Measurements from ENCODE around the gene SLC44A4.
A peak's percentile ranks its signal among the peaks of the same experiment; 100 is the strongest.
"Not testable (repeated sequence)": the region's sequence is repeated elsewhere in the genome, so short reads cannot be mapped to it uniquely, and the experiment has no call there.

SLC44A4 gene

GRCh38 chr6:31829633-31830283, 49.0 kb downstream of the SLC44A4 start:
- no peak for DNase-seq (ENCODE audit: low read depth in 2 of 2)

- DNase-seq (ENCODE audit: low read depth in 2 of 2): peak; percentile 74 to 79
Measured at GRCh38 chr6:31827286-31828079, 51.3 kb downstream of the SLC44A4 start, which contains the start of gene HSPA1B. Gene HSPA1B, plus strand, starts transcription at chr6:31827738. Its CDS starts 213 bp downstream, at chr6:31827951.

DNA sequence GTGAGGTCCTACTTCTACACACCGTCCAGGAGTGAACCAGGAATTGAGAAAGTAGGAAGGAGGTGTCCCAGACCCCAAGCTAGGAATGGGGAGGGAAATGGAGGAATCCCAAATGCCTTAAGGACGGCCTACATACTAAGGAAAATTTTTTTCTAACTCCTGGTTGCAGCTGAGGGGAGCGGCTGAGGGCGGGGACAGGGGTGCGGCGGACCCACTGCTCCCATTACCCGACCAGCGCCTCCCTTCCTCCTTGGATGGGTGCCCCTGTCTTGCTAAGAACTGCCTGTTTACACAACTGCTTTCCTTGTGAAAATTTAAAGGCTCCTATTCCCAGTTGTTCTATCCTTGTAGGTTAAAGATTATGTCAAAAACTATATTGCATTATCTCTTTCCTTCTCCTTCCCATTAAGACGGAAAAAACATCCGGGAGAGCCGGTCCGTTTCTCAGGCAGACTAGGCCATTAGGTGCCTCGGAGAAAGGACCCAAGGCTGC, 52.0 kb downstream of the SLC44A4 start:
- DNase-seq (ENCODE audit: low read depth in 2 of 2): no peak

DNA sequence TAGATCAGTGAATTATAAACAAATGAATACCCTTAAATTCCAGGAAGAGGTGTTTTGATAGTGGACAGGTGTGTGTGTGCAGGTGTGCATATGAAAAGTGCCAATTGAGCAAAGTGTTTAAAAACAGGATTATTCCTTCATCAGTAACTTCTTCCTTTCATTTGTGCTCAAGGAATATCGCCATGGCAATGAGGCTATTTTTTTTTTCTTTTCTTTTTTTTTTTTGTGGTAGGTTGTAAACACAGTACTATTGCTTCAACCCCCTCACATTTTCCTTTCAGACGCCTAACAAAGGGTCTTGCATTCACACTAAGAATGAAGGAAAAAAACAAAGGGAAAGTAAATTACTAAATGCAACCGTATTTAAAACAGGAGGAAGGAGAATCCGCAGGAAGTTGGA, 53.2 kb downstream of the SLC44A4 start:
- no peak for DNase-seq (ENCODE audit: low read depth in 2 of 2)

- not testable (repeated sequence) for DNase-seq (ENCODE audit: low read depth in 2 of 2)
Measured at GRCh38 chr6:31823592-31824196, 55.1 kb downstream of the SLC44A4 start.

DNA sequence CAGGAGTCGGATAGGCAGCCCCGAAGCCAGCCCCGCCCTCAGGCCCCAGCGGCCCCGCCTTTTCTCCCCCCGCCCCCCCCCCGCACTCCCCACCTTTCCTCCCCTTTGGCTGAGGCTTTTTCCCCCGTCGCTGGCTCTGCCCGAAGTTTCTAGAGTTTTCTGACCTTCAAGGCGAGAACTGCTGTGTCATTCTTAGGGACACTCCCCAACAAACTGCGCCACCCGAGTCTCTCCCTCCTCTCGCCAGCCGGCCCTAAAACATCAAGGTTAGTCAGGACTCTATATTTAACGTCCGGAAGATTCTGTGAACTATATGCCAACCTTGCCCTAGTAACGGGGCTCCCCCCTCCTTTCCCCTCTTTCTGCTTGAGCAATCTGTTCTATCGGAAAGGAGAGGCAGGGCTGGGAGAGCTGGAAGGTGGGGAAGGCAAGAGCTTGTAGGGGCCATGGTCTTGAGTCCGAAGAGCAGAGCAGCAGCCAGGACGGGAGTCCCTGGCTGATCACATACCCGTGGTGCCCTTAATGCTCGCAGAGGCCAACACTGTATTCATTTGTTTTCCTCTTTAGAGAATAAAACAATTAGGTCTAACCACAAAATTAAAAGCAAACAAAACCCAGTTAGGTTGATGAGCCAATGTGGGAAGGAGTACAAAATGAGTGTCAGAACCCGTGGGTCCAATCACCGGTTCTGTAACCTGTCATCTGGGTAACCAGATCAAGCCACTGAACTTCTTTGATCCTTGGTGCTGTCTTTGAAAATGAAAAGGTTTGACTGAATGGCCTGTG, 56.6 kb downstream of the SLC44A4 start:
- DNase-seq (ENCODE audit: low read depth in 2 of 2): peak in 1 of 2 donors; percentile 53

DNA sequence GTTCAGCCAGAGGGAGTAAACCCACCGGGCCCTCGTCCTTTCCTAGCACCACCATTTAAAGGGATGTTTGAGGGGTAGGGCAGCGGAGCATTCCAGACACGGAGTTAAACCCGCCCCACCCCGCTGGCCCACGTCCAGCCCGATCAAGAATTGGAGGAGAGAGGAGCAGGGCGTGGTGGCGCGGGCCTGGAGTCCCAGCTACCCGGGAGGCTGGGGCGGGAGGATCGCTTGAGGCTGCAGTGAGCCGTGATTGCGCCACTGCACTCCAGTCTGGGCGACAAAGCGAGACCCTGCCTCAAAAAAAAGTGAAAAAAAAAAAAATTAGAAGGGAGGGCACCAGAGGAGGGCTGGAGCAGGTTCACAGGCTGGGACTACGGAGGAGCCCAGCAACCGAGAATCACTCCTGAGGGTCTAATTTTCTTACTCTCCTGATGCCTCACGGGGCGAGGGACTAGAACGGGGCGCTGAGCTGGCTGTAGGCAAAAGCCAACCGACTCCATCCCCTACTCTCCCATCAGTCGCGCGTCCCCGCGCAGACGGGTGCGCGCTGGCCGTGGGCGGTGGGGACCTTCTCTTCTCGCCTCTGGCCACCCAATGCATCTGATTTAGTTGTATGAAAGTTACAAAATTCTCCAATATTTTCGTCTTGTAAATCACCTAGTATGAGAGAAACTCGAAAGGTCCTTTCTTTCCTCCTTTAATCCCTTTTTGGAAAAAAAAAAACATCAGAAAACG, 57.3 kb downstream of the SLC44A4 start:
- DNase-seq (ENCODE audit: low read depth in 2 of 2): peak; percentile 44 to 70

DNA sequence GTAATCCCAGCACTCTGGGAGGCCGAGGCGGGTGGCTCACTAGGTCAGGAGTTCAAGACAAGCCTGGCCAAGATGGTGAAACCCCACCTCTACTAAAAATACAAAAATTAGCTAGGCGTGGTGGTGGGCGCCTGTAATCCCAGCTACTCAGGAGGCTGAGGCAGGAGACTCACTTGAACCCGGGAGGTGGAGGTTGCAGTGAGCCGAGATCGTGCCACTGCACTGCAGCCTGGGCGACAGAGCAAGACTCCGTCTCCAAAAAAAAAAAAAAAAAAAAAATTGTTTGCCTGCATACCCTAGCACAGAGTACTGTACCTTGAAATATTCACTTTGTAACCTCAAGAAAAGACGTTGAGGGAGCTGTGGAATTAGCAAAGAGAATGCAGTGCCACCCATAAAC, 58.4 kb downstream of the SLC44A4 start:
- DNase-seq (ENCODE audit: low read depth in 2 of 2): not testable (repeated sequence)

- no peak for DNase-seq (ENCODE audit: low read depth in 2 of 2)
Measured at GRCh38 chr6:31819871-31820299, 58.9 kb downstream of the SLC44A4 start.

DNA sequence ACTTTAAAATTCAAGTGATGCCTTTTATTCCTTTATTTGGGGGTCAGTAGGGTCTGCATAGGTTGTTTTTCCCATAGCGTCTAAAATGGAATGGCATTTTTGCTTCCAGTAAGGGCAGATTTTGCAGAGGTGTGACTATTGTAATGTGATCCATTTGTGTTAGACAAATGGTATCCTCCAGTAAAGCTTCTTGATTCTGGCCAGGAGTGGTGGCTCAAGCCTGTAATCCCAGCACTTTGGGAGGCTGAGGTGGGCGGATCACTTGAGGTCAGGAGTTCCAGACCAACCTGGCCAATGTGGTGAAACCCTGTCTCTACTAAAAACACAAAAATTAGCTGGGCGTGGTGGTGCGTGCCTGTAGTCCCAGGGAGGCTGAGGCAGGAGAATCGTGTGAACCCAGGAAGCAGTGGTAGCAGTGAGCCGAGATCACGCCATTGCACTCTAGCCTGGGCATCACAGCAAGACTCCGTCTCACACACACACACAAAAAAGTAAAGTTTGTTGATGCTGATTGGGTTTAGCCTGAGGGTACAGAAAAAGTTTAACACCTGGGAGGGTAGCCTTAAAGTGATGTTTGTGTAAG, 60.8 kb downstream of the SLC44A4 start:
- DNase-seq (ENCODE audit: low read depth in 2 of 2): not testable (repeated sequence)

- DNase-seq (ENCODE audit: low read depth in 2 of 2): not testable (repeated sequence)
Measured at GRCh38 chr6:31817133-31817928, 61.5 kb downstream of the SLC44A4 start.

- peak; percentile 40 to 48 for DNase-seq (ENCODE audit: low read depth in 2 of 2)
Measured at GRCh38 chr6:31815025-31815838, 63.6 kb downstream of the SLC44A4 start, which contains the start of the genes HSPA1A and HSPA1L. Gene HSPA1A, plus strand, starts transcription at chr6:31815543. Its CDS starts 214 bp downstream, at chr6:31815757. Gene HSPA1L, minus strand, starts transcription at chr6:31815283. Its CDS starts 3,311 bp downstream, at chr6:31811972.

DNA sequence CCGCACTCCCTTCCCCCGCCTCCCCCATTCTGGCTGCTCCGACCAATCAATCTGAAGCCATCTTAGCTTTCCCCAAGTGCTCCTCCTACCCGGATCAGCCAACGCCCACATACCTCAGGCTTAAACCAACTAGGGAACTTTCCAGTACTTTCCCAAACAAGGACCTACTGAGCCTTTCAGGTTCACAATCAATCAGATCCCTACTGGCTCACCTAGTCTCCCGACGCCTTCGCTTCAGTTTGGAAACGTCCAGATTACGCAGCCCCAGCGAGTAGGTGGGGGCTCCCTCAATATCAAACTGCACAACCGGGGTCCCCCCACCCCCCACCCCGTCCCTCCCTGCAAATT, 64.1 kb downstream of the SLC44A4 start:
- peak; percentile 46 to 57 for DNase-seq (ENCODE audit: low read depth in 2 of 2)

- DNase-seq (ENCODE audit: low read depth in 2 of 2): no peak
Measured at GRCh38 chr6:31813465-31813849, 65.3 kb downstream of the SLC44A4 start.

Measured in stimulated activated CD4-positive, alpha-beta T cell treated with anti-CD3 and anti-CD28 coated beads, Interleukin-1b, Interleukin-23, amount 100 ng/mL, for 4 hours (primary cell).